Measurements from ENCODE around the gene FRMD5. TPM values are rescaled to one million over a fixed set of nuclear protein-coding genes. Genes with fewer than 3 reads are reported as not detected.
A peak's percentile ranks its signal among the peaks of the same experiment; 100 is the strongest.

Gene FRMD5
- total and polyA plus RNA-seq, 3 experiments from 2014 or later, result 0.28 to 0.44 (median 0.37) TPM

DNA sequence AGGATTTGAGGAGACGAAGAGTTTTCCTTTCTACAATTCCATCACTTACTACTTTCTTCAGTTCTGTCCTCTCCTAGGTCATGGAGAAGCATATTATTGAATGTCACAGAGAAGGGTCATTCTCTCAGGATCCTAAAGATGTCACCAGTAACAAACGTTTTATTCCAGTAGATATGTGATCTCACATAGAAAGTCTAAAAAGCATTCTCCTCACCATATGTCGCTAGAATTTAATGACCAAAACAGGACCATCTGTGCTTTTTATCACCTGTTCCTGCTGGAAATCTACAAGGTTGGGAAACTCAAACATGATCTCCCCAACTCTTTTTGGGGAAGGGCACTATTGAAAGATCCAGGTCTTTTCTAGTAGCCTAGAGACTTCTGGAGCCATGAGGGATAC is 24.0 kb upstream of the FRMD5 start:
- H3K4me3 ChIP-seq (ENCODE audit: low read length), result no peak overlapping the region
- DNase-seq, result no peak
- Mint-ChIP-seq H3K4me1 (peaks cover 1 to 4% (median 3%) of the 10 kb centered on the region in 3 donors), H3K36me3 (no peaks in the 10 kb centered on the region), H3K27ac (no peak overlapping the region), H3K4me3 (no peak overlapping the region), H3K27me3 (peaks cover 14 to 47% of the 10 kb centered on the region in 2 donors), H3K9me3 (no peaks in the 10 kb centered on the region)
- ChIA-PET CTCF (interaction anchor here (1.3 kb wide), 1 partner anchor 282 kb away, joined by 3 read pairs; no protein-coding TSS in a partner anchor), POLR2A (interaction anchor here (0.6 kb wide), 1 partner anchor 70 kb away, joined by 3 read pairs; the partner anchor contains the start of gene GOLM2)
- no peaks in the 10 kb centered on the region for H3K9me3 ChIP-seq (ENCODE audit: low read length)
- H3K27me3 ChIP-seq (ENCODE audit: insufficient read depth, low read length, poor library complexity, severe bottlenecking), result no peaks in the 10 kb centered on the region
- no peaks in the 10 kb centered on the region for H3K4me1 ChIP-seq (ENCODE audit: insufficient read depth, low read length)
- H3K27ac ChIP-seq (ENCODE audit: low read depth, low read length), result no peak overlapping the region
- no peaks in the 10 kb centered on the region for H3K36me3 ChIP-seq (ENCODE audit: insufficient read depth, low read length)

DNA sequence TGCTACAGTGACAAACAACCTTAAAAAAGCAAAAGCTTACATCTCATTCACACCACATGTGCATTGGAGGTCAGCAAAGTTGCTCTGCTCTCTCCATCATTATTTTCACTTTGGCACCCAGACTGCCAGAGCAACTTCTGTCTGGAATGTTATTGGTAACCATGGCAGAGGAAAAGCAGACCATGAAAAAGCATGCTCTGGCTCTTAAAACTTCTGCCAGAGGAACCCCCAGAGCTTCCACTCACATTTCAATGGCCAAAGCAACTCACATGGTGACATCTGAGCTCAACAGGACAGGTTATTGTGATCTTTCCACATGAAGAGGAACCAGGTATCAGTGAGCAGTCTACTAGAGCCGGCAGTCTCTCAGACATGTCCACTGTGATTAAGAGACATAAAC is 21.9 kb upstream of the FRMD5 start:
- no peaks in the 10 kb centered on the region for H3K4me1 ChIP-seq (ENCODE audit: insufficient read depth, low read length)
- H3K36me3 Mint-ChIP-seq, result no peaks in the 10 kb centered on the region
- DNase-seq, result no peak
- H3K27ac ChIP-seq (ENCODE audit: low read depth, low read length), result no peak overlapping the region
- H3K27me3 Mint-ChIP-seq, result peaks cover 19 to 44% of the 10 kb centered on the region in 2 donors
- H3K27ac Mint-ChIP-seq, result no peak overlapping the region
- no peaks in the 10 kb centered on the region for H3K9me3 Mint-ChIP-seq
- POLR2A ChIA-PET, result no interaction called here
- CTCF ChIA-PET, result no interaction called here
- no peaks in the 10 kb centered on the region for H3K27me3 ChIP-seq (ENCODE audit: insufficient read depth, low read length, poor library complexity, severe bottlenecking)
- H3K9me3 ChIP-seq (ENCODE audit: low read length), result no peaks in the 10 kb centered on the region
- H3K36me3 ChIP-seq (ENCODE audit: insufficient read depth, low read length), result no peaks in the 10 kb centered on the region
- H3K4me3 Mint-ChIP-seq, result no peak overlapping the region
- H3K4me3 ChIP-seq (ENCODE audit: low read length), result no peak overlapping the region
- H3K4me1 Mint-ChIP-seq, result peaks cover 1 to 4% (median 3%) of the 10 kb centered on the region in 3 donors

DNA sequence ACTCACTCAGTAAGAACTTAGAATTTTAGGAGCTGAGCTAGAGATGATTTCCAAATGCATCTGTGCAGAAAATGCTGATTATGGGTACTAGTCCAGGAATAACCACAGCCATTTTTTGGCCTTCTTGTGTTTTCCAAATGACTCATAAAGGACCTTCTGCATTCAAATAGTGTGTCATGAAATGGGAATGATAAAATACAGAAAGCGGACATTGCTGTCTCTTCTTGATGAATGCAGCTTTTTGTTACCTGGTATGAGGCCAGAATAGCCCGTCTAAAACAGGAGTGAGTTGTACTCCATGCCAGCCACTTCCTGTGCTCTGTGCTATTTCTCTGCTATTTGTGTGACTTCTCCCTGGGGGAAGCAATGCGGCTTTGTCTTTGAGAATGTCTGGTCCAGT is 20.5 kb upstream of the FRMD5 start:
- H3K27me3 Mint-ChIP-seq, result peaks cover 18 to 52% of the 10 kb centered on the region in 2 donors
- H3K27ac ChIP-seq (ENCODE audit: low read depth, low read length), result no peak overlapping the region
- H3K9me3 ChIP-seq (ENCODE audit: low read length), result no peaks in the 10 kb centered on the region
- no peak overlapping the region for H3K27ac Mint-ChIP-seq
- H3K4me3 ChIP-seq (ENCODE audit: low read length), result no peak overlapping the region
- no peaks in the 10 kb centered on the region for H3K36me3 ChIP-seq (ENCODE audit: insufficient read depth, low read length)
- no peaks in the 10 kb centered on the region for H3K36me3 Mint-ChIP-seq
- no peaks in the 10 kb centered on the region for H3K9me3 Mint-ChIP-seq
- ChIA-PET POLR2A (no interaction called here), CTCF (no interaction called here)
- no peak for DNase-seq
- no peaks in the 10 kb centered on the region for H3K4me1 ChIP-seq (ENCODE audit: insufficient read depth, low read length)
- H3K27me3 ChIP-seq (ENCODE audit: insufficient read depth, low read length, poor library complexity, severe bottlenecking), result no peaks in the 10 kb centered on the region
- H3K4me1 Mint-ChIP-seq, result peaks cover 1 to 4% (median 3%) of the 10 kb centered on the region in 3 donors
- H3K4me3 Mint-ChIP-seq, result no peak overlapping the region

DNA sequence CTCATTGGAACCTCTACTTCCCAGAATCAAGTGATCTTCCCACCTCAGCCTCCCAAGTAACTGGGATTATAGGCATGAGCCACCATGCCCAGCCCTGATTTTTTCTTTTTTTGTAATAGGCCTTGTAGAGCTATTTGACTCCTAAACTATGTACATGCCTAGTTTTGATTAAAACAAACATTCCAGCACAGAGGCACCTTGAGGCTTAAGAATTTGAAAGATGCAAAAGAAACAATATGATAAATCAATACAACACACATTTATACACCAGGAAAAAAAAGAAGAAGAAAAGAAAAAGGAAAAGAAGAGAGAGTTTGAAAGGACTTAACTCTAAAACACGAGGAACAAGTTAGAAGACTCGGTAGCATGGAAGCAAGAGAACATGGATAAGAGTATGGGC is 13.9 kb upstream of the FRMD5 start:
- H3K27me3 Mint-ChIP-seq, result peaks cover 13 to 30% of the 10 kb centered on the region in 2 donors
- no peaks in the 10 kb centered on the region for H3K9me3 ChIP-seq (ENCODE audit: low read length)
- no peaks in the 10 kb centered on the region for H3K9me3 Mint-ChIP-seq
- no peaks in the 10 kb centered on the region for H3K4me1 ChIP-seq (ENCODE audit: insufficient read depth, low read length)
- no peaks in the 10 kb centered on the region for H3K4me1 Mint-ChIP-seq
- CTCF ChIA-PET, result no interaction called here
- no peak overlapping the region for H3K27ac ChIP-seq (ENCODE audit: low read depth, low read length)
- no peak overlapping the region for H3K4me3 Mint-ChIP-seq
- H3K27ac Mint-ChIP-seq, result no peak overlapping the region
- POLR2A ChIA-PET, result interaction anchor here (0.7 kb wide), 1 partner anchor 589 kb away, joined by 3 read pairs; no protein-coding TSS in a partner anchor
- no peaks in the 10 kb centered on the region for H3K36me3 ChIP-seq (ENCODE audit: insufficient read depth, low read length)
- no peaks in the 10 kb centered on the region for H3K36me3 Mint-ChIP-seq
- H3K27me3 ChIP-seq (ENCODE audit: insufficient read depth, low read length, poor library complexity, severe bottlenecking), result no peaks in the 10 kb centered on the region
- no peak for DNase-seq
- H3K4me3 ChIP-seq (ENCODE audit: low read length), result no peak overlapping the region

DNA sequence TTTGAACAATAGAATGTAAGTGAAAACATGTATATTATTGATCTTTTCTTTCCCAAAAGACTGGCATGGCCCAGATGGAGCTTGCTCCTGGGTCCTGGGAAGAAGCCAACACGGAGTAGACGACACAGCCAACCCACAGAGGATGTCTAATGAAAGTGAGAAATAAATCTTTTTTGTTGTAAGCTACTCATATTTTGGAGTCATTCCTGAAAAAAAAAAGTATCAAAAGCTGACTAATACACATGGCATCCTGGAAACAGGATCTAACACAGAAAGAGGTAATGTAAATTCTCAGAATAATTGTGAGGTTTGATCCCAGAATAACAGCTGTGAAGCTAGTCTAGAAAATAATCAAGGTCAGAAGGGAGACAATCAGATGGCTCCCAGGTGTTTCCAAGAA is 12.6 kb upstream of the FRMD5 start:
- no peaks in the 10 kb centered on the region for H3K27me3 ChIP-seq (ENCODE audit: insufficient read depth, low read length, poor library complexity, severe bottlenecking)
- H3K27ac ChIP-seq (ENCODE audit: low read depth, low read length), result no peak overlapping the region
- H3K9me3 Mint-ChIP-seq, result no peaks in the 10 kb centered on the region
- peak overlapping the region in 2 of 8 donors; percentile 6 to 7 for H3K27ac Mint-ChIP-seq
- peaks cover 9 to 29% of the 10 kb centered on the region in 2 donors for H3K27me3 Mint-ChIP-seq
- no peaks in the 10 kb centered on the region for H3K36me3 Mint-ChIP-seq
- ChIA-PET POLR2A (no interaction called here), CTCF (no interaction called here)
- no peak overlapping the region for H3K4me3 Mint-ChIP-seq
- no peak for DNase-seq
- no peak overlapping the region for H3K4me3 ChIP-seq (ENCODE audit: low read length)
- no peaks in the 10 kb centered on the region for H3K4me1 ChIP-seq (ENCODE audit: insufficient read depth, low read length)
- no peaks in the 10 kb centered on the region for H3K9me3 ChIP-seq (ENCODE audit: low read length)
- no peaks in the 10 kb centered on the region for H3K36me3 ChIP-seq (ENCODE audit: insufficient read depth, low read length)
- H3K4me1 Mint-ChIP-seq, result no peaks in the 10 kb centered on the region

DNA sequence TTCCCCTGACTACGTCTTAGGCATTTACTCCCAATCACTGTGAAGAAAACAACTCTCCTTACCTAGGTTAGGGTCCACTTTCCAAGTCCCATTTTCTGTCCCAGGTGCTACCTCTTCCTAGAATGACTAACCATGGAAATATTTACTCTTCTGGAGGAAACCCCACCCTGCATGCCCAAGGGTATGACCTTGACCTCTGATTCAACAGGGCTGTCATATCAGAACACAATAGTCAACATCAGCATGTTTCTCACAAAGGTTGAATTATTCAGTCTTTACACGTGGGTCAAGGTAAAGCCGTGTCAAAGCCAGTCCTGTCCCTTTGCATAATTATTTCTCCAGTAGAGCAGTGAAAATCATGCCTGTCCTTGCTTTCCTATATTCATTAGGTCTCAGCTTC is 4.3 kb upstream of the FRMD5 start:
- peaks cover 8% of the 10 kb centered on the region for H3K4me1 ChIP-seq (ENCODE audit: insufficient read depth, low read length)
- no peaks in the 10 kb centered on the region for H3K9me3 ChIP-seq (ENCODE audit: low read length)
- ChIA-PET CTCF (no interaction called here), POLR2A (no interaction called here)
- no peaks in the 10 kb centered on the region for H3K36me3 ChIP-seq (ENCODE audit: insufficient read depth, low read length)
- no peak overlapping the region for H3K27ac ChIP-seq (ENCODE audit: low read depth, low read length)
- Mint-ChIP-seq H3K4me3 (no peak overlapping the region), H3K9me3 (peaks cover 0 to 4% (median 0%) of the 10 kb centered on the region in 5 donors), H3K36me3 (peaks cover 0 to 3% (median 0%) of the 10 kb centered on the region in 3 donors), H3K27ac (no peak overlapping the region), H3K4me1 (peaks cover 10 to 11% (median 11%) of the 10 kb centered on the region in 3 donors), H3K27me3 (peaks cover 22 to 71% of the 10 kb centered on the region in 2 donors)
- DNase-seq, result no peak
- no peak overlapping the region for H3K4me3 ChIP-seq (ENCODE audit: low read length)
- H3K27me3 ChIP-seq (ENCODE audit: insufficient read depth, low read length, poor library complexity, severe bottlenecking), result peaks cover 25% of the 10 kb centered on the region

DNA sequence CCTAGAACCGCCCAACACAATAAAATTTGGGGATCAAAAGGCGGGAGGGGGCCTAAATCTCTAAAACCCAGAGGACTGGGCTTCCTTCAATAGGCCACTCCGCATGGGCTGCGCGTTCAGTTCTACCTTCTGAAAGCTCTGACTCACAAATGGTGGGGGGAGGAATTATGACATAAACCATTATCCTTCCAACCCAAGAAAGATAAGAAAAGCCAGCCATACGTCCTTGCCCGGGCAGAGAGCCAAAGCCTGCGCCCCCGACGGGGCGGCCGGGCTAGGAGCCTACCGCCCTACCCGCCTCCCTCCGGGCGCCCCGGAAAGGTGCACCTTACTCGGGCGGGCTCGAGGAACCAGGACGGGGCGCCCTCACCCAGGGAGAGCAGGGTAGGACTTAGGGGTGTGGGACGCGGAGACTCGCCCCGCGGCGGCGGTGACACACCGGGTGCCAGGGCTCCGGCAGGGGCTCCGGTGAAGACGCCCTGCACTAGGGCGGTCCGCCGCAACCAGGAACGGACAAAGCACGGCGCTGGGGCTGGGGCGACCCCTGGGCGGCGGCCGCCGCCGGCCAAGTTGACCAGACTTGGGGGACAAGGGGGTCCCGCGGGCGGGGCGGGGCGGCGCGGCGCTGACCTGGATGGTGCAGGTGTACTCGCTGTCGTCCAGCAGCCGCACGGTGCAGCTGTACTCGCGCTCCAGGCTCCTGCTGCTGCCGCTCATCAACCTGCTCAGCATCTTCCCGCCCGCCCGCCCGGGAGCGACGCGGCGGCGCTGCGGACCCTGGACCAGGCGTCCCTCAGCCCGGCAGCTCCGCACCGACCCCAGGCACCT is 534 bp downstream of the FRMD5 start:
- Mint-ChIP-seq H3K36me3 (peaks cover 0 to 3% (median 0%) of the 10 kb centered on the region in 3 donors), H3K9me3 (peaks cover 0 to 4% (median 0%) of the 10 kb centered on the region in 5 donors), H3K27ac (peak overlapping the region in 2 of 8 donors; percentile 47 to 56), H3K4me3 (peak overlapping the region; percentile 80 to 92 (median 89)), H3K4me1 (peaks cover 17 to 24% (median 20%) of the 10 kb centered on the region in 3 donors), H3K27me3 (peaks cover 40 to 79% of the 10 kb centered on the region in 2 donors)
- Histone ChIP-seq H3K9me3 (ENCODE audit: low read length) (no peaks in the 10 kb centered on the region), H3K36me3 (ENCODE audit: insufficient read depth, low read length) (no peaks in the 10 kb centered on the region), H3K27ac (ENCODE audit: low read depth, low read length) (no peak overlapping the region), H3K4me3 (ENCODE audit: low read length) (no peak overlapping the region), H3K27me3 (ENCODE audit: insufficient read depth, low read length, poor library complexity, severe bottlenecking) (peaks cover 41% of the 10 kb centered on the region), H3K4me1 (ENCODE audit: insufficient read depth, low read length) (peaks cover 17% of the 10 kb centered on the region)
- DNase-seq, result peak; percentile 2 to 53 (median 28)
- POLR2A ChIA-PET, result no interaction called here
- CTCF ChIA-PET, result no interaction called here

DNA sequence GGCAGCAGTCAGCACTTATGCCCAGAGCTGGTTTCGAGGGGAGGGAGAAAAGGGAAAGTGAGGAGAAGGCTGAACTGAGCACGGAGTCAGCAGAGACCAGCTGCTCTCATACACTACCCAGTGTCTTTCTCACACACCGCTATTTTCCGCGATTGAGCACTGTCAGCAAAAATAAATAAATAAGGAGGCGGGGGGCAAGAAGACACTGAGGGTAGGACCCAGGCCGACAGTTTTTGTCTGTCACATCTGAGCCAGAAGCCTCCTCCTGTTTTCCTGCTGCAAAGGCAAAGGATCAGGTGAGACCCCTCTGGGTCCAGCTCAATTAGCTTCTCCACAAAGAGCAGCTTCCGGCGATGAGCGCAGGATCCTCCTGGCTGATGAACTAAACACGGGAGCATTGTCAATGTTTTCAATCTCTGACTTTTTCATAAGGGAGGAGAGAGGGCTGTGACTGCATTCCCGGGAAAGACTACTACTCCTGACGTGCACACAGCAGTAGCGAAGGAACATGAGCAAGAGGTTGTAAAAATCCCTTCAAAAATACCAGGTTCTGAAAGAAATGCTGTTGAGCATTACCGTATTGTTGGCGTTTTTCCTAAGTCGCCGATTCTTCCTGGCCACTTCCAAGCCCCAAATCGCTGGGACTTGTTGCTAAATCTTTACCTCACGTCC is 1.3 kb downstream of the FRMD5 start:
- H3K9me3 Mint-ChIP-seq, result peaks cover 0 to 4% (median 0%) of the 10 kb centered on the region in 5 donors
- H3K4me1 Mint-ChIP-seq, result peaks cover 17 to 24% (median 20%) of the 10 kb centered on the region in 3 donors
- ChIA-PET CTCF (no interaction called here), POLR2A (interaction anchor here (0.6 kb wide), 1 partner anchor 95 kb away, joined by 3 read pairs; the partner anchor contains the start of gene GOLM2)
- Histone ChIP-seq H3K4me1 (ENCODE audit: insufficient read depth, low read length) (peaks cover 17% of the 10 kb centered on the region), H3K27me3 (ENCODE audit: insufficient read depth, low read length, poor library complexity, severe bottlenecking) (peaks cover 35% of the 10 kb centered on the region), H3K4me3 (ENCODE audit: low read length) (no peak overlapping the region), H3K9me3 (ENCODE audit: low read length) (no peaks in the 10 kb centered on the region), H3K36me3 (ENCODE audit: insufficient read depth, low read length) (no peaks in the 10 kb centered on the region), H3K27ac (ENCODE audit: low read depth, low read length) (no peak overlapping the region)
- H3K27ac Mint-ChIP-seq, result peak overlapping the region in 1 of 8 donors; percentile 55
- peaks cover 0 to 3% (median 0%) of the 10 kb centered on the region in 3 donors for H3K36me3 Mint-ChIP-seq
- peak overlapping the region; percentile 60 to 86 (median 73) for H3K4me3 Mint-ChIP-seq
- DNase-seq, result peak in 1 of 5 donors; percentile 3
- H3K27me3 Mint-ChIP-seq, result peaks cover 40 to 72% of the 10 kb centered on the region in 2 donors
